Fibroblast of villous mesenchyme (primary cell): ENCODE data around the gene NT5M. TPM values are rescaled to one million over a fixed set of nuclear protein-coding genes. Genes with fewer than 3 reads are reported as not detected.

ENCODE experiments used
- DNase-seq: peaks from one replicate; pipeline ENCODE4 v3.0.0-alpha.2; 2010; ENCODE audit warnings: low read depth
- H3K4me3 ChIP-seq: 2 replicates; pipeline ENCODE4 v1.5.1; 2011; ENCODE audit warnings: low read depth, mild to moderate bottlenecking, low read length
- CTCF ChIP-seq: IDR thresholded peaks from 2 replicates; pipeline ENCODE4 v1.5.1; 2012; ENCODE audit warnings: low read depth, mild to moderate bottlenecking, low read length; ENCODE audit not compliant: insufficient read depth
- total RNA-seq: library from RNA; depleted of rRNA; stranded (reverse); fragments of >200 nt; gene quantifications from 2 replicates; pipeline ENCODE4 v1.2.3, GENCODE V29; 2012

The NT5M gene
- total RNA-seq, 1 donor: 1.3 TPM

- no peak for TF ChIP-seq CTCF
- no peak for DNase-seq
- H3K4me3 ChIP-seq: no peak overlapping the region
Measured at GRCh38 chr17:17351356-17351891, 48.3 kb downstream of the NT5M start.

- no peak for TF ChIP-seq CTCF
- DNase-seq: peak; percentile 74
- H3K4me3 ChIP-seq: no peak overlapping the region
Measured at GRCh38 chr17:17351901-17352781, 49.0 kb downstream of the NT5M start.

- no peak for DNase-seq
- no peak for TF ChIP-seq CTCF
Measured at GRCh38 chr17:17352836-17353624, 49.9 kb downstream of the NT5M start.

GRCh38 chr17:17353625-17354484 is 50.7 kb downstream of the NT5M start:
- DNase-seq: no peak

More at GRCh38 chr17:17352836-17353624, 49.9 kb downstream of the NT5M start:
- H3K4me3 ChIP-seq: no peak overlapping the region

GRCh38 chr17:17354560-17355349 is 51.6 kb downstream of the NT5M start:
- peak; percentile 69 for DNase-seq
- H3K4me3 ChIP-seq: no peak overlapping the region
- peak; percentile 83 for TF ChIP-seq CTCF

More at GRCh38 chr17:17353625-17354484, 50.7 kb downstream of the NT5M start:
- TF ChIP-seq CTCF: no peak
- no peak overlapping the region for H3K4me3 ChIP-seq
